ENCODE results near the gene ZFAND2A.

The ZFAND2A gene

DNA sequence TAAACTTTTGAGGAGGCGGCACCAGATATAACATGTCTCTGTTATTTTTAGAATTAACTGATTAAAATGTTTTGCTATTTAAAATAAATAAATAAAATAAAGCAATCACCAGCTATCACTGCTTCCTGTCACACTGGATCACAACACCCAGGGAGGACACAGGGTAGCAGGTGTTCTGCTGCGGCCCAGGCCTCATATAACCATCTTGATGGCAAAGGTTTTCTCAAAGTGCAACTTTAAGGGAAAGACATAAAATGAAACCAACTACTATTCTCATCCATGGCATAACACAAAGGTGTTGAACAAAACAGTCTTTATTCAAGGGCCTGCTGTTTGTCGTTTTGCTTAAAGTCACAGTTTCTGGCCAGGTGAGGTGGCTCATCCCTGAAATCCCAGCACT, 48.8 kb downstream of the ZFAND2A start:
- no peak for DNase-seq
- Histone ChIP-seq H3K27me3 (ENCODE audit: insufficient read depth, low read depth, severe bottlenecking) (no peaks in the 10 kb centered on the region), H3K27ac (no peak overlapping the region), H3K9me3 (ENCODE audit: severe bottlenecking) (no peaks in the 10 kb centered on the region), H3K36me3 (no peaks in the 10 kb centered on the region; the same call in 1 of the 2 replicates), H3K4me3 (ENCODE audit: low read depth, low read length) (no peak overlapping the region)
- TF ChIP-seq, protein P1, sequence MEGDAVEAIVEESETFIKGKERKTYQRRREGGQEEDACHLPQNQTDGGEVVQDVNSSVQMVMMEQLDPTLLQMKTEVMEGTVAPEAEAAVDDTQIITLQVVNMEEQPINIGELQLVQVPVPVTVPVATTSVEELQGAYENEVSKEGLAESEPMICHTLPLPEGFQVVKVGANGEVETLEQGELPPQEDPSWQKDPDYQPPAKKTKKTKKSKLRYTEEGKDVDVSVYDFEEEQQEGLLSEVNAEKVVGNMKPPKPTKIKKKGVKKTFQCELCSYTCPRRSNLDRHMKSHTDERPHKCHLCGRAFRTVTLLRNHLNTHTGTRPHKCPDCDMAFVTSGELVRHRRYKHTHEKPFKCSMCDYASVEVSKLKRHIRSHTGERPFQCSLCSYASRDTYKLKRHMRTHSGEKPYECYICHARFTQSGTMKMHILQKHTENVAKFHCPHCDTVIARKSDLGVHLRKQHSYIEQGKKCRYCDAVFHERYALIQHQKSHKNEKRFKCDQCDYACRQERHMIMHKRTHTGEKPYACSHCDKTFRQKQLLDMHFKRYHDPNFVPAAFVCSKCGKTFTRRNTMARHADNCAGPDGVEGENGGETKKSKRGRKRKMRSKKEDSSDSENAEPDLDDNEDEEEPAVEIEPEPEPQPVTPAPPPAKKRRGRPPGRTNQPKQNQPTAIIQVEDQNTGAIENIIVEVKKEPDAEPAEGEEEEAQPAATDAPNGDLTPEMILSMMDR (IDR thresholded peaks at IDR 0.05; ENCODE audit: low read depth, low read length) = no peak

DNA sequence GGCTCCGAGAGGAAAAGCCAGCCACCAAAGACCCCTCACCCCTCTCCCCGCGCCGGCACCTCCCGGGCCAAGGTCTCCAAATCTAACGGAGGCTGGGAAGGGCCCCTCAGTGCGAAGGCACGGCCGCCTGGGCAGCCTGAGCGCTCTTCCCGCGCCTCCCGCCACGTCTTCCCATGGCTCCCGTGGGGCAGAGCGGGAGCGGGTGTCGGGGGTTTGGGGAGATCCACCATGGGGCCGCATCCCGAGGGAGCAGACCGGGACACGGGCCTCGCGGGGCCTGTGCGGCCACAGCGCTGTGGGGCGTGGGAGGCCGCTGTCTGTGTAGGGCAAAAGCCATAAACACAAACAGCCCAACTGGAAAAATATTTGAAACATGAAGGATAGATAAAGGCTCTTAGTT, 49.6 kb downstream of the ZFAND2A start:
- H3K27ac ChIP-seq = no peak overlapping the region
- no peaks in the 10 kb centered on the region for H3K9me3 ChIP-seq (ENCODE audit: severe bottlenecking)
- DNase-seq = no peak
- H3K4me3 ChIP-seq (ENCODE audit: low read depth, low read length) = no peak overlapping the region
- H3K27me3 ChIP-seq (ENCODE audit: insufficient read depth, low read depth, severe bottlenecking) = no peaks in the 10 kb centered on the region
- H3K36me3 ChIP-seq = no peaks in the 10 kb centered on the region; the same call in 1 of the 2 replicates
- TF ChIP-seq, protein P1 (IDR thresholded peaks at IDR 0.05; ENCODE audit: low read depth, low read length) = no peak

DNA sequence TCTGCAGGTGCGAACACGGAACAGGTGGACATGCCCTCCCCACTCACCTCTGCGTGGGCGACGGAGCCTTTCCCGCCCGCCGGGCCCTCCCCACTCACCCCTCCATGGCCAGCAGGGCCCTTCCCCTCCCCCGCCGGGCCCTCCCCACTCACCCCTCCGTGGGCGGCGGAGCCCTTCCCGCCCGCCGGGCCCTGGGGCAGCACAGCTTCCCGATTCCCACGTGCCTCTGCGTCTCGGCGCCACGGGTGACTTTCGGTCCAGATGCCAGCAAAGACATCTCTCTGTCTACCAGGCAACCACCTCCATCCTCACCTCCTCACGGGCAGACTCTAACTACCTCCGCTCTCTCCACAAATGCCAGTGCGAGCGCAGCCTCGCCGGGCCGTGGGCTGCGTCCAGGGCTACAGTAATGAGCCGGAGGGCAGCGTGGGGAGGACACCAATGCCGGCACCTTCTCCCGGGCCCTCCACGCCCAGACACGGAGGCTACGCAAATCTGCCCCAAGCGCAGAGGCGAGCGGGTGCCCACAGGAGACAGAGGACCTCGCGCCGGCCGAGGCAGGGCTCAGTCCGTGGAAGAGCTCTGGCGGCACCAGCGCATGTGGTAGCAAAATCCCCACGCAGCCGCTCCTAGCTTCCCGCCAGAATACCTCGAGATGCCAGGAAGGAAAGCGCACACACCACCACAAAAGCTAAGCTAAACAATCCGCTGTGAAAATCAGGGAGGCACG, 50.2 kb downstream of the ZFAND2A start:
- DNase-seq = no peak
- Histone ChIP-seq H3K4me3 (ENCODE audit: low read depth, low read length) (no peak overlapping the region), H3K9me3 (ENCODE audit: severe bottlenecking) (no peaks in the 10 kb centered on the region), H3K27ac (no peak overlapping the region), H3K36me3 (no peaks in the 10 kb centered on the region; the same call in 1 of the 2 replicates), H3K27me3 (ENCODE audit: insufficient read depth, low read depth, severe bottlenecking) (no peaks in the 10 kb centered on the region)
- TF ChIP-seq, protein P1 (IDR thresholded peaks at IDR 0.05; ENCODE audit: low read depth, low read length) = no peak

DNA sequence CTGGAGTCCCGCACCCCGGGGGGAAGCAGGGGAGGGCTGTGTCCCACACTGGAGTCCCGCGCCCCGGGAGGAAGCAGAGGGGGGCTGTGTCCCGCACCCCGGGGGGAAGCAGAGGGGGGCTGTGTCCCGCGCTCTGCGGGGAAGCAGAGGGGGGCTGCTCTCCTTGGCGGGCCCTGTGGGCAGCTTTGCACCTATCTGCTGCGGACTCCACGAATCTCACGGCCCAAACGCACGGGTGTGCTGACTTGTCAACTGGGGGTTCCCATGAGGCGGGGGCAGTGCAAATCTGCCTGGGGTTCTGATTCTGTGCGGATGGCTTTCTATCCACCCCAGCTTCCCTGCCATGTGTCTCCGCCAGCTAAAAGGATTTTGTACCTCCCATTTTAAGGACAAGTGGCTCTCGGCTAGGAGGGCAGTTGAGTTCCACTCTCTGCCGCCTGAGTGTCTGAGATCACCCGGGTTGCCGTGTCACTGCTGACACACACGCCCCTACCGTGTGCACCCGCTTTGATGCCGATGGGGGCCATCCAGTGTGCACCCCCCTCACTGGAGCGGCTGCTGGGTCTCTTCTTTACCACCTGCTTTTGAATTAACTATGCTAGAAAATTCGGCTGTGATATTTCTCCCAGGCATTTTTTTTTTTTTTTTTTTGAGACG, 51.6 kb downstream of the ZFAND2A start:
- TF ChIP-seq, protein P1 (IDR thresholded peaks at IDR 0.05; ENCODE audit: low read depth, low read length) = no peak
- Histone ChIP-seq H3K36me3 (no peaks in the 10 kb centered on the region), H3K4me3 (ENCODE audit: low read depth, low read length) (no peak overlapping the region), H3K27me3 (ENCODE audit: insufficient read depth, low read depth, severe bottlenecking) (no peaks in the 10 kb centered on the region), H3K9me3 (ENCODE audit: severe bottlenecking) (no peaks in the 10 kb centered on the region), H3K27ac (no peak overlapping the region)
- DNase-seq = no peak

DNA sequence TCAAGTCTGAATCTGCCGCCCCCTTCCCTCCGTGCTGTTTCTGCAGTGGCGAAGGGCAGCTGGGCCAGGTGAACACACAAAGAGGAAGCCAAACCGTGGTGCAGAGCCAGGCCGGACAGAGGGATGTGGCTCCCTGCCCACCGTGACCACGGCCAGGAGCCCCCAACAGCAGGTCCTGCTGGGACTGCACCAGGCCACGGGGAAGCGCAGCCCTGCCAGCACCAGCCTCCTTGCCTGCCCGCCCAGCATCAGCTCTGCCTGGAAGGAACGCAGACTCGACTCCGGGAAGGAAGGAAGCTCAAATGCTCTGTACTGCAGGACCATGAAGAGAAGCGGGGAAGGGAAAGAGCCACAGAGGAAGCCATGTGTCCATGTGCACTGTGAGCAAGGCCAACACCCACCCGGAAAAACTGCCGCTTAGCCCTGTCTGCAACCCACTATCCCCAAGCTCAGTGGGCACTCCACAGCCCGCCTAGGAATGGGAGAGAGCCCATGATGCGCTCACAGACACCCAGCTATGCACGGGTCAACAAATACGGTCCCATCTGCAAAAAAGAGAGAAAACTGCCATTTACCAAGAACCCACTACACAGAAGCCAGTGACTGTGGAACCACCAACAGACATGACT, 53.1 kb downstream of the ZFAND2A start:
- Histone ChIP-seq H3K4me3 (ENCODE audit: low read depth, low read length) (no peak overlapping the region), H3K36me3 (no peaks in the 10 kb centered on the region), H3K27me3 (ENCODE audit: insufficient read depth, low read depth, severe bottlenecking) (no peaks in the 10 kb centered on the region), H3K9me3 (ENCODE audit: severe bottlenecking) (no peaks in the 10 kb centered on the region), H3K27ac (no peak overlapping the region)
- DNase-seq = no peak
- TF ChIP-seq, protein P1 (IDR thresholded peaks at IDR 0.05; ENCODE audit: low read depth, low read length) = no peak

Data from WERI-Rb-1 (cell line).